Dermis microvascular lymphatic vessel endothelial cell (primary cell): ENCODE measurements around the gene RANBP9. TPM values are rescaled to one million over a fixed set of nuclear protein-coding genes. Genes with fewer than 3 reads are reported as not detected.

ENCODE experiments used
- total RNA-seq: library from RNA; depleted of rRNA; stranded (reverse); fragments of >200 nt; gene quantifications from 2 replicates; pipeline ENCODE4 v1.2.1, GENCODE V29; 2014

Gene RANBP9
- total RNA-seq, 1 donor from 2014 or later = 20.4 TPM

Other genes starting within 250 kb of the RANBP9 start
- gene GFOD1, start 224.2 kb downstream of the RANBP9 start, total RNA-seq = 19.2 and 26.7 TPM in 2 replicates
- 7.0 and 7.8 TPM in 2 replicates for gene SIRT5, start 137.2 kb downstream of the RANBP9 start, total RNA-seq
- 28.7 and 40.4 TPM in 2 replicates for gene NOL7, start 96.5 kb downstream of the RANBP9 start, total RNA-seq
- 6.5 and 7.0 TPM in 2 replicates for gene MCUR1, start 102.7 kb upstream of the RANBP9 start, total RNA-seq
- gene RNF182, start 213.1 kb upstream of the RANBP9 start, total RNA-seq = 0.38 and 1.2 TPM in 2 replicates